IPS-18a (cell line): ENCODE measurements around the gene TSPAN1.
"Not testable (repeated sequence)": the region's sequence is repeated elsewhere in the genome, so short reads cannot be mapped to it uniquely, and the experiment has no call there.

Experiments used
- H3K27ac ChIP-seq: one replicate; pipeline ENCODE4 v1.5.1; 2013; ENCODE audit warnings: low read length
- H3K27me3 ChIP-seq: one replicate; pipeline ENCODE4 v1.6.1; 2013; ENCODE audit warnings: mild to moderate bottlenecking, low read length; ENCODE audit not compliant: control insufficient read depth, insufficient read depth
- H3K36me3 ChIP-seq: one replicate; pipeline ENCODE4 v1.6.1; 2013; ENCODE audit warnings: low read depth, low read length; ENCODE audit not compliant: control insufficient read depth
- H3K4me1 ChIP-seq: one replicate; pipeline ENCODE4 v1.6.1; 2013; ENCODE audit warnings: low read depth, low read length; ENCODE audit not compliant: control insufficient read depth
- H3K4me3 ChIP-seq: one replicate; pipeline ENCODE4 v1.5.1; 2013; ENCODE audit warnings: low read length
- H3K9ac ChIP-seq: one replicate; pipeline ENCODE4 v1.6.1; 2013; ENCODE audit warnings: mild to moderate bottlenecking, low read length, moderate library complexity
- H3K9me3 ChIP-seq: one replicate; pipeline ENCODE4 v1.6.1; 2013; ENCODE audit warnings: low read depth, low read length; ENCODE audit not compliant: control insufficient read depth

TSPAN1 gene

DNA sequence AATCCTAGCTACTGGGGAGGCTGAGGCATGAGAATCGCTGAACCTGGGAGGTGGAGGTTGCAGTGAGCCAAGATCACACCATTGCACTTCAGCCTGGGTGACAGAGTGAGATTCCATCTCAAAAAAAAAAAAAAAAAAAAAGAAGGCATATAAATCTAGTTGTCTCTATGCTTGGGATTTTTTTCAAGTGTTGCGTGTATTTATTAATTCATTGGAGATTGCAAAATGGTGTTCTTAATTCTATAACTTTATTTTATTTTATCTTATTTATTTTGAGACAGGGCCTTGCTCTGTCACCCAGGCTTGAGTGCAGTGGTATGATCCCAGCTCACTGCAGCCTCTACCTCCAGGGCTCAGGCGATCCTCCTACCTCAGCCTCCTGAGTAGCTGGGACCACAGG is 56.3 kb downstream of the TSPAN1 start:
- H3K27me3 ChIP-seq, H3K4me3 ChIP-seq, H3K36me3 ChIP-seq, H3K27ac ChIP-seq, H3K9ac ChIP-seq, H3K9me3 ChIP-seq, H3K4me1 ChIP-seq: not testable (repeated sequence)
